Stomach smooth muscle (tissue), 2 donors: ENCODE data around the gene ACE.
A peak's percentile ranks its signal among the peaks of the same experiment; 100 is the strongest.

Experiments
- H3K27ac ChIP-seq: one replicate; pipeline ENCODE4 v1.7.0; 2013; ENCODE audit warnings: mild to moderate bottlenecking, low read length, inconsistent platforms
- H3K27me3 ChIP-seq, 2 donors: one replicate each; pipeline ENCODE4 v1.7.0; 2013; ENCODE audit warnings: low read length in 2 of 2; ENCODE audit not compliant: insufficient read depth in 2 of 2, control insufficient read depth in 1 of 2
- H3K36me3 ChIP-seq, 2 donors: one replicate each; pipeline ENCODE4 v1.7.0; 2013; ENCODE audit warnings: low read length in 2 of 2; ENCODE audit not compliant: control insufficient read depth in 2 of 2, insufficient read depth in 2 of 2
- H3K4me1 ChIP-seq: one replicate; pipeline ENCODE4 v1.7.0; 2013; ENCODE audit warnings: low read length; ENCODE audit not compliant: control insufficient read depth, insufficient read depth
- H3K4me3 ChIP-seq, 2 donors: one replicate each; pipeline ENCODE4 v1.7.0; 2013; ENCODE audit warnings: low read length in 2 of 2
- H3K9ac ChIP-seq, 2 donors: one replicate each; pipeline ENCODE4 v1.7.0; 2013; ENCODE audit warnings: low read length in 2 of 2, mild to moderate bottlenecking in 1 of 2
- H3K9me3 ChIP-seq, 2 donors: one replicate each; pipeline ENCODE4 v1.7.0; 2013; ENCODE audit warnings: low read length in 2 of 2; ENCODE audit not compliant: control insufficient read depth in 2 of 2
- donor health status: healthy.
- donor health status: Pancreatic carcinoma.

The ACE gene

GRCh38 chr17:63475491-63476412 is 1.1 kb upstream of the ACE start:
- H3K36me3 ChIP-seq = no peaks in the 10 kb centered on the region

GRCh38 chr17:63476459-63476853 is 405 bp upstream of the ACE start:
- Histone ChIP-seq H3K36me3 (no peaks in the 10 kb centered on the region), H3K4me1 (peaks cover 20% of the 10 kb centered on the region), H3K4me3 (peak overlapping the region in 1 of 2 donors; percentile 46), H3K27ac (no peak overlapping the region), H3K27me3 (peaks cover 25 to 50% of the 10 kb centered on the region in 2 donors), H3K9me3 (no peaks in the 10 kb centered on the region), H3K9ac (no peak overlapping the region)

More at GRCh38 chr17:63475491-63476412, 1.1 kb upstream of the ACE start:
- no peak overlapping the region for H3K27ac ChIP-seq
- H3K9ac ChIP-seq = no peak overlapping the region
- H3K4me1 ChIP-seq = peaks cover 20% of the 10 kb centered on the region
- H3K4me3 ChIP-seq = no peak overlapping the region
- peaks cover 23 to 45% of the 10 kb centered on the region in 2 donors for H3K27me3 ChIP-seq
- no peaks in the 10 kb centered on the region for H3K9me3 ChIP-seq

- no peak overlapping the region for H3K9ac ChIP-seq
- H3K27ac ChIP-seq = no peak overlapping the region
- H3K9me3 ChIP-seq = no peaks in the 10 kb centered on the region
- peak overlapping the region in 1 of 2 donors; percentile 66 for H3K4me3 ChIP-seq
- H3K4me1 ChIP-seq = peaks cover 20% of the 10 kb centered on the region
- no peaks in the 10 kb centered on the region for H3K36me3 ChIP-seq
- peaks cover 25 to 53% of the 10 kb centered on the region in 2 donors for H3K27me3 ChIP-seq
These were observed 899 bp downstream of the ACE start for GRCh38 chr17:63477480-63478440.

- Histone ChIP-seq H3K9me3 (no peaks in the 10 kb centered on the region), H3K36me3 (no peaks in the 10 kb centered on the region), H3K27me3 (peaks cover 25 to 53% of the 10 kb centered on the region in 2 donors), H3K9ac (no peak overlapping the region), H3K4me3 (no peak overlapping the region), H3K27ac (no peak overlapping the region), H3K4me1 (peaks cover 20% of the 10 kb centered on the region)
These were observed 2.1 kb downstream of the ACE start for GRCh38 chr17:63478814-63479494.

- Histone ChIP-seq H3K27ac (no peak overlapping the region), H3K9ac (no peak overlapping the region), H3K9me3 (no peaks in the 10 kb centered on the region), H3K4me1 (peaks cover 20% of the 10 kb centered on the region), H3K4me3 (no peak overlapping the region), H3K27me3 (peaks cover 25 to 53% of the 10 kb centered on the region in 2 donors), H3K36me3 (no peaks in the 10 kb centered on the region)
These were observed 2.8 kb downstream of the ACE start for GRCh38 chr17:63479495-63480184.

GRCh38 chr17:63480192-63480784 is 3.4 kb downstream of the ACE start:
- H3K4me3 ChIP-seq = no peak overlapping the region
- peaks cover 25 to 53% of the 10 kb centered on the region in 2 donors for H3K27me3 ChIP-seq

GRCh38 chr17:63480826-63481487 is 4.1 kb downstream of the ACE start:
- H3K4me3 ChIP-seq = no peak overlapping the region
- peaks cover 18% of the 10 kb centered on the region for H3K4me1 ChIP-seq
- no peaks in the 10 kb centered on the region for H3K36me3 ChIP-seq
- no peak overlapping the region for H3K27ac ChIP-seq
- peaks cover 20 to 48% of the 10 kb centered on the region in 2 donors for H3K27me3 ChIP-seq
- H3K9me3 ChIP-seq = no peaks in the 10 kb centered on the region
- H3K9ac ChIP-seq = no peak overlapping the region

More at GRCh38 chr17:63480192-63480784, 3.4 kb downstream of the ACE start:
- Histone ChIP-seq H3K9ac (no peak overlapping the region), H3K27ac (no peak overlapping the region), H3K9me3 (no peaks in the 10 kb centered on the region), H3K36me3 (no peaks in the 10 kb centered on the region), H3K4me1 (peaks cover 20% of the 10 kb centered on the region)

GRCh38 chr17:63481488-63481870 is 4.6 kb downstream of the ACE start:
- Histone ChIP-seq H3K36me3 (no peaks in the 10 kb centered on the region), H3K27ac (no peak overlapping the region), H3K27me3 (peaks cover 18 to 47% of the 10 kb centered on the region in 2 donors)

GRCh38 chr17:63482509-63482908 is 5.6 kb downstream of the ACE start:
- no peak overlapping the region for H3K27ac ChIP-seq
- no peaks in the 10 kb centered on the region for H3K36me3 ChIP-seq
- peaks cover 9% of the 10 kb centered on the region for H3K4me1 ChIP-seq
- H3K9me3 ChIP-seq = no peaks in the 10 kb centered on the region
- H3K9ac ChIP-seq = no peak overlapping the region
- peaks cover 18 to 39% of the 10 kb centered on the region in 2 donors for H3K27me3 ChIP-seq
- H3K4me3 ChIP-seq = no peak overlapping the region

More at GRCh38 chr17:63481488-63481870, 4.6 kb downstream of the ACE start:
- Histone ChIP-seq H3K4me1 (peaks cover 18% of the 10 kb centered on the region), H3K9me3 (no peaks in the 10 kb centered on the region), H3K4me3 (no peak overlapping the region), H3K9ac (no peak overlapping the region)
